Fibroblast of villous mesenchyme (primary cell): Measurements from ENCODE around the gene FSTL4. TPM values are rescaled to one million over a fixed set of nuclear protein-coding genes. Genes with fewer than 3 reads are reported as not detected.

ENCODE experiments used
- DNase-seq: peaks from one replicate; pipeline ENCODE4 v3.0.0-alpha.2; 2010; ENCODE audit warnings: low read depth
- H3K4me3 ChIP-seq: 2 replicates; pipeline ENCODE4 v1.5.1; 2011; ENCODE audit warnings: low read depth, mild to moderate bottlenecking, low read length
- CTCF ChIP-seq: IDR thresholded peaks from 2 replicates; pipeline ENCODE4 v1.5.1; 2012; ENCODE audit warnings: low read depth, mild to moderate bottlenecking, low read length; ENCODE audit not compliant: insufficient read depth
- total RNA-seq: library from RNA; depleted of rRNA; stranded (reverse); fragments of >200 nt; gene quantifications from 2 replicates; pipeline ENCODE4 v1.2.3, GENCODE V29; 2012

Gene FSTL4
- total RNA-seq, 1 donor: not detected

- no peak for DNase-seq
- H3K4me3 ChIP-seq: no peak overlapping the region
- no peak for TF ChIP-seq CTCF
Measured at GRCh38 chr5:133377736-133378135, 234.6 kb downstream of the FSTL4 start.

GRCh38 chr5:133376986-133377385 is 235.4 kb downstream of the FSTL4 start:
- no peak for DNase-seq
- no peak overlapping the region for H3K4me3 ChIP-seq
- TF ChIP-seq CTCF: no peak

GRCh38 chr5:133373121-133373870 is 239.0 kb downstream of the FSTL4 start:
- DNase-seq: no peak

GRCh38 chr5:133372293-133372937 is 239.9 kb downstream of the FSTL4 start:
- no peak overlapping the region for H3K4me3 ChIP-seq
- TF ChIP-seq CTCF: no peak
- no peak for DNase-seq

More at GRCh38 chr5:133373121-133373870, 239.0 kb downstream of the FSTL4 start:
- no peak for TF ChIP-seq CTCF
- no peak overlapping the region for H3K4me3 ChIP-seq

- no peak for DNase-seq
- TF ChIP-seq CTCF: no peak
- no peak overlapping the region for H3K4me3 ChIP-seq
Measured at GRCh38 chr5:133371371-133372155, 240.8 kb downstream of the FSTL4 start.

GRCh38 chr5:133370904-133371303 is 241.4 kb downstream of the FSTL4 start:
- no peak for TF ChIP-seq CTCF
- no peak for DNase-seq
- H3K4me3 ChIP-seq: no peak overlapping the region
